Measurements from ENCODE around the gene CD207.

DNA sequence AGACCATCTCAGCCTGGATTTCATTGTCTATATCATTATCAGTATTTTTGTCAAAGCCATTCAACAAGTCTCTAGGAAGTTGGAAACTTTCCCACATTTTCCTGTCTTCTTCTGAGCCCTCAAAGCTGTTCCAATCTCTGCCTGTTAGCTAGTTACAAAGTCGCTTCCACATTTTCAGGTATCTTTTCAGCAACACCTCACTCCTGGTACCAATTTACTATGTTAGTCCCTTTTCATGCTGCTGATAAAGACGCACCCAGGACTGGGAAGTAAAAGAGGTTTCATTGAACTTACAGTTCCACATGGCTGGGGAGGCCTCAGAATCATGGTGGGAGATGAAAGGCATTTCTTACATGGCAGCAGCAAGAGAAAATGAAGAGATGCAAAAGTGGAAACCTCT is 35.9 kb downstream of the CD207 start:
- TF ChIP-seq POLR2A (IDR thresholded peaks at IDR 0.05) = no peak
- TF ChIP-seq, protein P1, sequence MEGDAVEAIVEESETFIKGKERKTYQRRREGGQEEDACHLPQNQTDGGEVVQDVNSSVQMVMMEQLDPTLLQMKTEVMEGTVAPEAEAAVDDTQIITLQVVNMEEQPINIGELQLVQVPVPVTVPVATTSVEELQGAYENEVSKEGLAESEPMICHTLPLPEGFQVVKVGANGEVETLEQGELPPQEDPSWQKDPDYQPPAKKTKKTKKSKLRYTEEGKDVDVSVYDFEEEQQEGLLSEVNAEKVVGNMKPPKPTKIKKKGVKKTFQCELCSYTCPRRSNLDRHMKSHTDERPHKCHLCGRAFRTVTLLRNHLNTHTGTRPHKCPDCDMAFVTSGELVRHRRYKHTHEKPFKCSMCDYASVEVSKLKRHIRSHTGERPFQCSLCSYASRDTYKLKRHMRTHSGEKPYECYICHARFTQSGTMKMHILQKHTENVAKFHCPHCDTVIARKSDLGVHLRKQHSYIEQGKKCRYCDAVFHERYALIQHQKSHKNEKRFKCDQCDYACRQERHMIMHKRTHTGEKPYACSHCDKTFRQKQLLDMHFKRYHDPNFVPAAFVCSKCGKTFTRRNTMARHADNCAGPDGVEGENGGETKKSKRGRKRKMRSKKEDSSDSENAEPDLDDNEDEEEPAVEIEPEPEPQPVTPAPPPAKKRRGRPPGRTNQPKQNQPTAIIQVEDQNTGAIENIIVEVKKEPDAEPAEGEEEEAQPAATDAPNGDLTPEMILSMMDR (IDR thresholded peaks at IDR 0.05) = no peak

Measured in esophagus squamous epithelium (tissue), 4 donors.